NCI-H748 (cell line): ENCODE data around the gene FNDC7.
A peak's percentile ranks its signal among the peaks of the same experiment; 100 is the strongest.
"Not testable (repeated sequence)": the region's sequence is repeated elsewhere in the genome, so short reads cannot be mapped to it uniquely, and the experiment has no call there.

Experiments used
- DNase-seq: peaks from one replicate; lab custom pipeline; 2025; ENCODE audit not compliant: unreplicated experiment; lab: John Stamatoyannopoulos, UW

The FNDC7 gene

GRCh38 chr1:108742253-108742652 is 29.5 kb downstream of the FNDC7 start:
- no peak for DNase-seq

GRCh38 chr1:108745980-108746381 is 33.3 kb downstream of the FNDC7 start:
- no peak for DNase-seq

- DNase-seq, result peak; percentile 98
Observed at GRCh38 chr1:108746382-108747170, 33.9 kb downstream of the FNDC7 start, which contains the start of gene STXBP3. TSS of gene STXBP3 (plus strand) at chr1:108746674. CDS start at chr1:108746738, 64 bp downstream.

GRCh38 chr1:108747171-108747850 is 34.6 kb downstream of the FNDC7 start:
- peak; percentile 80 for DNase-seq

- no peak for DNase-seq
Observed at GRCh38 chr1:108747898-108748297, 35.2 kb downstream of the FNDC7 start.

GRCh38 chr1:108749081-108749480 is 36.4 kb downstream of the FNDC7 start:
- no peak for DNase-seq

- DNase-seq, result no peak
Observed at GRCh38 chr1:108750476-108751181, 37.9 kb downstream of the FNDC7 start.

- no peak for DNase-seq
Observed at GRCh38 chr1:108753363-108753762, 40.7 kb downstream of the FNDC7 start.

GRCh38 chr1:108758796-108759195 is 46.1 kb downstream of the FNDC7 start:
- no peak for DNase-seq

GRCh38 chr1:108767115-108767514 is 54.4 kb downstream of the FNDC7 start:
- DNase-seq, result no peak

- no peak for DNase-seq
Observed at GRCh38 chr1:108767708-108768107, 55.0 kb downstream of the FNDC7 start.

- no peak for DNase-seq
Observed at GRCh38 chr1:108777839-108778238, 65.1 kb downstream of the FNDC7 start.

GRCh38 chr1:108779455-108779854 is 66.7 kb downstream of the FNDC7 start:
- DNase-seq, result no peak

GRCh38 chr1:108780937-108781574 is 68.3 kb downstream of the FNDC7 start:
- DNase-seq, result peak; percentile 62

- not testable (repeated sequence) for DNase-seq
Observed at GRCh38 chr1:108781575-108781944, 68.9 kb downstream of the FNDC7 start.

GRCh38 chr1:108785264-108785663 is 72.6 kb downstream of the FNDC7 start:
- DNase-seq, result no peak

- DNase-seq, result no peak
Observed at GRCh38 chr1:108785880-108786279, 73.2 kb downstream of the FNDC7 start.

- DNase-seq, result no peak
Observed at GRCh38 chr1:108791790-108792189, 79.1 kb downstream of the FNDC7 start.
